GM18907 (cell line): ENCODE results near the gene ADAR.

ENCODE experiments used
- ATAC-seq: cut with Tn5 transposase; IDR thresholded peaks from one replicate; pipeline ENCODE4 v1.9.1; 2021; ENCODE audit warnings: mild to moderate bottlenecking, moderate library complexity; ENCODE audit not compliant: unreplicated experiment

ADAR gene

GRCh38 chr1:154619181-154619948 is 11.4 kb upstream of the ADAR start:
- ATAC-seq: no peak

GRCh38 chr1:154616659-154617345 is 8.8 kb upstream of the ADAR start:
- ATAC-seq: no peak

- no peak for ATAC-seq
These were observed 7.4 kb upstream of the ADAR start for GRCh38 chr1:154615411-154615810.

- ATAC-seq: no peak
These were observed 6.9 kb upstream of the ADAR start for GRCh38 chr1:154614901-154615300.

- ATAC-seq: no peak
These were observed 6.3 kb upstream of the ADAR start for GRCh38 chr1:154614247-154614646.

GRCh38 chr1:154611150-154611862 is 3.3 kb upstream of the ADAR start:
- ATAC-seq: no peak

GRCh38 chr1:154609398-154610380 is 1.7 kb upstream of the ADAR start:
- no peak for ATAC-seq

- no peak for ATAC-seq
These were observed 648 bp upstream of the ADAR start for GRCh38 chr1:154608397-154609270.

- ATAC-seq: no peak
These were observed 829 bp downstream of the ADAR start for GRCh38 chr1:154607106-154607608.

GRCh38 chr1:154605534-154605933 is 2.5 kb downstream of the ADAR start:
- ATAC-seq: no peak

- ATAC-seq: no peak
These were observed 4.7 kb downstream of the ADAR start for GRCh38 chr1:154603317-154603716.

GRCh38 chr1:154599658-154600057 is 8.3 kb downstream of the ADAR start:
- ATAC-seq: no peak

GRCh38 chr1:154598871-154599635 is 8.9 kb downstream of the ADAR start:
- ATAC-seq: no peak

- ATAC-seq: no peak
These were observed 12.4 kb downstream of the ADAR start for GRCh38 chr1:154595621-154596020.

GRCh38 chr1:154594811-154595210 is 13.2 kb downstream of the ADAR start:
- ATAC-seq: no peak

- ATAC-seq: no peak
These were observed 14.6 kb downstream of the ADAR start for GRCh38 chr1:154593390-154593789.

- no peak for ATAC-seq
These were observed 16.8 kb downstream of the ADAR start for GRCh38 chr1:154591206-154591605.

- ATAC-seq: no peak
These were observed 17.2 kb downstream of the ADAR start for GRCh38 chr1:154590756-154591155.

GRCh38 chr1:154589780-154590179 is 18.2 kb downstream of the ADAR start:
- no peak for ATAC-seq
